ENCODE measurements around the gene SNX25.
"Not testable (repeated sequence)": the region's sequence is repeated elsewhere in the genome, so short reads cannot be mapped to it uniquely, and the experiment has no call there.

- TF ChIP-seq CTCF, POLR2AphosphoS5 (IDR thresholded peaks at IDR 0.05): not testable (repeated sequence)
Observed at GRCh38 chr4:185240486-185240885, 31.1 kb downstream of the SNX25 start.
